ENCODE measurements around the gene GATD1.

GRCh38 chr11:747158-748006 is 29.9 kb downstream of the GATD1 start, which contains the start of gene TALDO1:
- TF ChIP-seq YY1 (IDR thresholded peaks at IDR 0.05; ENCODE audit: insufficient read depth, insufficient read length) (no peak), ZNF274 (IDR thresholded peaks at IDR 0.05; ENCODE audit: low read depth, low read length) (no peak)

Measured in NT2/D1 (cell line).